AG04450 (cell line): ENCODE measurements around the gene MTUS2. TPM values are rescaled to one million over a fixed set of nuclear protein-coding genes. Genes with fewer than 3 reads are reported as not detected.

Experiments used
- CTCF ChIA-PET: fragments of 300-600, 350-600 bp; formaldehyde crosslinking; extraction: SDS; loops from one replicate; lab custom pipeline; 2022; ENCODE audit warnings: antibody characterized with exemption, inconsistent platforms; lab: Charles Lee
- POLR2A ChIA-PET: fragments of 350-600 bp; formaldehyde crosslinking; extraction: SDS; loops from one replicate; lab custom pipeline; 2021; ENCODE audit warnings: antibody characterized with exemption, inconsistent platforms; lab: Yijun Ruan, JAX
- DNase-seq: peaks from one replicate; pipeline ENCODE4 v3.0.0-alpha.2; 2011; ENCODE audit warnings: low read depth, low spot score
- H3K27ac ChIP-seq: one replicate; pipeline ENCODE4 v1.5.1; 2012; ENCODE audit warnings: low read depth, low read length, control low read depth
- H3K27me3 ChIP-seq: one replicate; pipeline ENCODE4 v1.6.0; 2012; ENCODE audit warnings: low read length; ENCODE audit not compliant: control insufficient read depth, insufficient read depth
- H3K4me3 ChIP-seq: 2 replicates; pipeline ENCODE4 v1.5.1; 2011; ENCODE audit warnings: mild to moderate bottlenecking, low read depth, low read length, control low read depth
- H3K9me3 ChIP-seq: 2 replicates; pipeline ENCODE4 v1.5.1; 2012; ENCODE audit warnings: low read length; ENCODE audit not compliant: control insufficient read depth, insufficient read depth
- polyA plus RNA-seq: library from polyadenylated mRNA; depleted of rRNA; stranded (reverse); fragments of >200 nt; gene quantifications from 2 replicates; pipeline ENCODE4 v1.2.3, GENCODE V29; 2011
- TF ChIP-seq, protein P1 (sequence below): IDR thresholded peaks from 2 replicates; pipeline ENCODE4 v1.5.1; 2011; ENCODE audit warnings: low read depth, low read length, control low read depth, inconsistent platforms

MTUS2 gene
- polyA plus RNA-seq, 1 experiment = 0.02 TPM

DNA sequence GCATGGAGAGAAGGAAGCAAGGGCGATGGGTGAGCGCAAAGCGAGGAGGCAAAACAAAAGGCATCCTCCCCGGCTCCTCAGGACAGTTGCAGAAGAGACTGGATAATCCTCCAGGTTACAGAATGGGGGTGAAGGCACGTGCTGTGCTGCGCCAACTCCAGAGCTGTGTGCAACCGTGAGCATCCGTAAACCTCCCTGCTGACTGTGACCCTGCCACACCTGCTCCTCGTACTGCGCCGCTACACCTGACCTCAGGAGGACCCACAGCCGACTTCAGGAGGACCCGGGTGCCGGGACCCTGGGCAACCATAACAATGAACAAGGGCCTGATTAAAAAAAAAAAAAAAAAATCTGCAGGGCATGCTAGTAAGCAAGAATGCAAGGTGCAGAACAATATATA is 706.6 kb downstream of the MTUS2 start:
- no peak for DNase-seq
- Histone ChIP-seq H3K27me3 (no peaks in the 10 kb centered on the region), H3K9me3 (no peaks in the 10 kb centered on the region; the same call in 1 of the 2 replicates), H3K4me3 (no peak overlapping the region), H3K27ac (no peak overlapping the region)
- TF ChIP-seq, protein P1, sequence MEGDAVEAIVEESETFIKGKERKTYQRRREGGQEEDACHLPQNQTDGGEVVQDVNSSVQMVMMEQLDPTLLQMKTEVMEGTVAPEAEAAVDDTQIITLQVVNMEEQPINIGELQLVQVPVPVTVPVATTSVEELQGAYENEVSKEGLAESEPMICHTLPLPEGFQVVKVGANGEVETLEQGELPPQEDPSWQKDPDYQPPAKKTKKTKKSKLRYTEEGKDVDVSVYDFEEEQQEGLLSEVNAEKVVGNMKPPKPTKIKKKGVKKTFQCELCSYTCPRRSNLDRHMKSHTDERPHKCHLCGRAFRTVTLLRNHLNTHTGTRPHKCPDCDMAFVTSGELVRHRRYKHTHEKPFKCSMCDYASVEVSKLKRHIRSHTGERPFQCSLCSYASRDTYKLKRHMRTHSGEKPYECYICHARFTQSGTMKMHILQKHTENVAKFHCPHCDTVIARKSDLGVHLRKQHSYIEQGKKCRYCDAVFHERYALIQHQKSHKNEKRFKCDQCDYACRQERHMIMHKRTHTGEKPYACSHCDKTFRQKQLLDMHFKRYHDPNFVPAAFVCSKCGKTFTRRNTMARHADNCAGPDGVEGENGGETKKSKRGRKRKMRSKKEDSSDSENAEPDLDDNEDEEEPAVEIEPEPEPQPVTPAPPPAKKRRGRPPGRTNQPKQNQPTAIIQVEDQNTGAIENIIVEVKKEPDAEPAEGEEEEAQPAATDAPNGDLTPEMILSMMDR = no peak
- CTCF ChIA-PET = interaction anchor here (0.9 to 3.4 kb wide), 2 partner anchors 18 to 54 kb away, joined by 3 to 9 read pairs; no protein-coding TSS in a partner anchor
- POLR2A ChIA-PET = no interaction called here

DNA sequence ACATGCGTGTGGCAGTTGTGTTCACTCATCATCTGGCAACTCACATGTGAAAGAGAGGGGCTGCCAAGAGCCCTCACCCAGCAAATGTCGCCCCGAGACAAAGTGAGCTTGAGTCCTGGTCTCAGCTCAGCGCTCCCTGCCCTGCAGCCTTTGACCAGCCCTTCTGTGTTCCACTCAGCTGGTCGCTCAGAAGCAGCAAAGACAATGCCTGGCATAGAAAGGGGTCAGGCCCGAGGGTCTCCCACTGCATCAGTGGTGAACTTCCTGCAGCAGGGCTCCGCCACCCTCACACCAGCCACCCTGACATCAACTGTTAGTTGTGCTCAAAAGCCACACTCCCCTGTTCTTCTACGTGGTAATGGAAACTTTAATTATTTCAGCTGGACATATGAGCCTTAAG is 707.4 kb downstream of the MTUS2 start:
- CTCF ChIA-PET = interaction anchor here (3.4 kb wide), 1 partner anchor 19 kb away, joined by 9 read pairs; no protein-coding TSS in a partner anchor
- POLR2A ChIA-PET = no interaction called here

DNA sequence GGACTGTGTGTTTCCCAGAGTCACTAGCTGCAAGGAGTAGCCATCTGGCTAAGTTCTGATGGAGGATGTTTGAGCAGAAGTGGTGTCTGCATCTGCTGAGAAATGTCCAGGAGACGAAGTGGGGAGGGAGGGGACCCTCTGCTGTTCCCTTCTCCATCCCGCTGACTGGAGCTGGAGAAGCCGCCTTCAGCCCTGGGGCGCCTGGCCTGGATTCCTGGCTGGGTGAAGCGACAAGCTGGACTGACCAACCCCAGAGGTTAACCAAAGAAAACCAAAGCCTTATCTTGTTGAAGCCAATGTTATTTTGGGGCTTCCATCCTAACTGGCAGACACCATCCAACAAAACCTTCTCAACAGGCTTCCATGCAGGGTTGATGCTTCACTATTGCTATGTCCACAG is 707.8 kb downstream of the MTUS2 start:
- no peaks in the 10 kb centered on the region; the same call in 1 of the 2 replicates for H3K9me3 ChIP-seq
- H3K27me3 ChIP-seq = no peaks in the 10 kb centered on the region
- no peak overlapping the region for H3K4me3 ChIP-seq
- H3K27ac ChIP-seq = no peak overlapping the region
- TF ChIP-seq, protein P1 = no peak
- DNase-seq = no peak
- ChIA-PET POLR2A (no interaction called here), CTCF (interaction anchor here (3.4 kb wide), 1 partner anchor 20 kb away, joined by 9 read pairs; no protein-coding TSS in a partner anchor)

More for the DNA sequence above, 707.4 kb downstream of the MTUS2 start:
- Histone ChIP-seq H3K9me3 (no peaks in the 10 kb centered on the region; the same call in 1 of the 2 replicates), H3K27me3 (no peaks in the 10 kb centered on the region), H3K27ac (no peak overlapping the region), H3K4me3 (no peak overlapping the region)
- no peak for DNase-seq
- TF ChIP-seq, protein P1 = no peak

- ChIA-PET CTCF (no interaction called here), POLR2A (no interaction called here)
- no peaks in the 10 kb centered on the region for H3K9me3 ChIP-seq
- no peak overlapping the region for H3K27ac ChIP-seq
- TF ChIP-seq, protein P1 = no peak
- H3K27me3 ChIP-seq = no peaks in the 10 kb centered on the region
- no peak overlapping the region for H3K4me3 ChIP-seq
- no peak for DNase-seq
Observed at GRCh38 chr13:29529754-29530153, 709.6 kb downstream of the MTUS2 start.

GRCh38 chr13:29530901-29531300 is 710.8 kb downstream of the MTUS2 start:
- no peaks in the 10 kb centered on the region for H3K27me3 ChIP-seq
- TF ChIP-seq, protein P1 = no peak
- ChIA-PET CTCF (interaction anchor here (1.1 kb wide), 1 partner anchor 23 kb away, joined by 3 read pairs; no protein-coding TSS in a partner anchor), POLR2A (no interaction called here)
- H3K9me3 ChIP-seq = no peaks in the 10 kb centered on the region
- no peak overlapping the region for H3K27ac ChIP-seq
- H3K4me3 ChIP-seq = no peak overlapping the region
- no peak for DNase-seq
